OCI-LY1 (cell line): Measurements from ENCODE around the gene GRID2.

Experiments
- H2AFZ ChIP-seq: fragments of 200-600 bp; sonication (generic), shearing (Covaris generic); 2 replicates; pipeline ENCODE4 v1.6.0; 2014; ENCODE audit warnings: antibody characterized with exemption, mild to moderate bottlenecking, low read length
- H3F3A ChIP-seq: fragments of 200-600 bp; sonication (generic), shearing (Covaris generic); 2 replicates; pipeline ENCODE4 v1.6.0; 2014; ENCODE audit warnings: mild to moderate bottlenecking, antibody characterized with exemption, low read length, moderate library complexity; ENCODE audit not compliant: insufficient read depth
- H3K27ac ChIP-seq: fragments of 200-600 bp; sonication (generic); 2 replicates; pipeline ENCODE4 v1.5.1; 2014; ENCODE audit warnings: low read length, mixed run types, mild to moderate bottlenecking, low read depth; ENCODE audit not compliant: poor library complexity, severe bottlenecking
- H3K27me3 ChIP-seq: fragments of 200-600 bp; sonication (generic); 2 replicates; pipeline ENCODE4 v1.6.0; 2014; ENCODE audit warnings: antibody characterized with exemption, mild to moderate bottlenecking, low read length, moderate library complexity; ENCODE audit not compliant: insufficient read depth
- H3K36me3 ChIP-seq: fragments of 200-600 bp; sonication (generic); 2 replicates; pipeline ENCODE4 v1.6.1; 2014; ENCODE audit warnings: mild to moderate bottlenecking, antibody characterized with exemption, low read length, moderate library complexity, mixed read lengths; ENCODE audit not compliant: insufficient read depth
- H3K4me1 ChIP-seq: fragments of 200-600 bp; sonication (generic); 2 replicates; pipeline ENCODE4 v1.5.1; 2014; ENCODE audit warnings: mild to moderate bottlenecking, low read length, moderate library complexity; ENCODE audit not compliant: insufficient read depth, severe bottlenecking
- H3K4me2 ChIP-seq: fragments of 200-600 bp; sonication (generic), shearing (Covaris generic); 2 replicates; pipeline ENCODE4 v1.6.1; 2014; ENCODE audit warnings: low read length
- H3K4me3 ChIP-seq: fragments of 200-600 bp; sonication (generic); 2 replicates; pipeline ENCODE4 v1.5.1; 2014; ENCODE audit warnings: low read length, low read depth, mild to moderate bottlenecking, mixed read lengths; ENCODE audit not compliant: poor library complexity, severe bottlenecking
- H3K79me2 ChIP-seq: fragments of 200-600 bp; shearing (Covaris generic); 2 replicates; pipeline ENCODE4 v1.6.1; 2016; ENCODE audit warnings: mixed run types, low read length, mixed read lengths; ENCODE audit not compliant: insufficient read depth
- H3K9ac ChIP-seq: fragments of 200-600 bp; sonication (generic), shearing (Covaris generic); 2 replicates; pipeline ENCODE4 v1.6.1; 2014; ENCODE audit warnings: mild to moderate bottlenecking, low read length, mixed read lengths
- H3K9me2 ChIP-seq: fragments of 200-600 bp; sonication (generic), shearing (Covaris generic); 2 replicates; pipeline ENCODE4 v1.6.1; 2014; ENCODE audit warnings: low read depth, mild to moderate bottlenecking, low read length, mixed read lengths
- H3K9me3 ChIP-seq: fragments of 200-600 bp; shearing (Covaris generic); 2 replicates; pipeline ENCODE4 v1.6.1; 2014; ENCODE audit warnings: low read length, mixed read lengths
- H4K20me1 ChIP-seq: fragments of 200-600 bp; sonication (generic), shearing (Covaris generic); 2 replicates; pipeline ENCODE4 v1.6.0; 2016; ENCODE audit warnings: mild to moderate bottlenecking, low read length; ENCODE audit not compliant: insufficient read depth
- EZH2 ChIP-seq: fragments of 200-600 bp; sonication (generic), shearing (Covaris generic); IDR thresholded peaks from 2 replicates; pipeline ENCODE4 v1.8.0; 2017; ENCODE audit warnings: borderline replicate concordance, mixed run types, mild to moderate bottlenecking, antibody characterized with exemption, low read length, moderate library complexity, mixed read lengths
- TF ChIP-seq, protein P1 (sequence below): fragments of 200-600 bp; sonication (generic), shearing (Covaris generic); IDR thresholded peaks from 2 replicates; pipeline ENCODE4 v1.5.1; 2017; ENCODE audit warnings: mild to moderate bottlenecking, antibody characterized with exemption, low read length, moderate library complexity, mixed read lengths

The GRID2 gene

DNA sequence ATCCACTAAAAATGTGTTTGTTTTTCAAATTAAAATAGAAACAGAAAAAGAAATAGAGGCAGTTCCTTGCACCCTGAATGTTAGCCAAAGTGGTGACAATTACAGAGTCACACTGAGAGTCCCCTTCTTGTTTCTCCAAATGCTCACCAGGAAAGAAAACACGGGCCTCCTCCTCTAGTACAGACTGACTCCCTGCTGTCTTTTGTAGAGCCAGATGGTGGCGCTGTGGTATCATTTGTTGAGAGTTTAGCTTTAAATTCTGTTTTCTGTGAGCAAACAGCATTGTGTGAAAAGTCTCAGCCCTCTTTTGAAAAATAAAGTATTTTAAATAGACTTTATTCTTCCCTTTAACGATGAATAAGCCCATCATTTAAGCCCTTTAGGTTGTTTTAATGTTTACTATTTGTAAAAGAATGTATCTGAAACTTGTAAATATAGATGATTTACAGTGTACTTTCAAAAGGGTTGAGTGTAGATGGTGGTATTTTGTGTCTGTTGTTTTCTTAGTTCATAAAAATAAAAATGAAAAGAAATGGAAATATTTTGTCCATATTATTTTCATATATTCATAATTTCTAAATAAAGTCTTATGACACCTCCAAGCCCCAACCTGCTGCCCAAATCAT lies 1487.9 kb downstream of the GRID2 start:
- Histone ChIP-seq H3K4me1 (no peaks in the 10 kb centered on the region), H3K9ac (no peak overlapping the region), H3K36me3 (no peaks in the 10 kb centered on the region), H3K27ac (no peak overlapping the region), H2AFZ (no peak overlapping the region), H3K4me3 (no peak overlapping the region), H3K9me2 (no peaks in the 10 kb centered on the region), H3K79me2 (no peaks in the 10 kb centered on the region), H4K20me1 (no peaks in the 10 kb centered on the region), H3K4me2 (no peak overlapping the region), H3F3A (no peaks in the 10 kb centered on the region; the same call in 1 of the 2 replicates), H3K9me3 (no peaks in the 10 kb centered on the region), H3K27me3 (no peaks in the 10 kb centered on the region)
- TF ChIP-seq EZH2 = no peak
- TF ChIP-seq, protein P1, sequence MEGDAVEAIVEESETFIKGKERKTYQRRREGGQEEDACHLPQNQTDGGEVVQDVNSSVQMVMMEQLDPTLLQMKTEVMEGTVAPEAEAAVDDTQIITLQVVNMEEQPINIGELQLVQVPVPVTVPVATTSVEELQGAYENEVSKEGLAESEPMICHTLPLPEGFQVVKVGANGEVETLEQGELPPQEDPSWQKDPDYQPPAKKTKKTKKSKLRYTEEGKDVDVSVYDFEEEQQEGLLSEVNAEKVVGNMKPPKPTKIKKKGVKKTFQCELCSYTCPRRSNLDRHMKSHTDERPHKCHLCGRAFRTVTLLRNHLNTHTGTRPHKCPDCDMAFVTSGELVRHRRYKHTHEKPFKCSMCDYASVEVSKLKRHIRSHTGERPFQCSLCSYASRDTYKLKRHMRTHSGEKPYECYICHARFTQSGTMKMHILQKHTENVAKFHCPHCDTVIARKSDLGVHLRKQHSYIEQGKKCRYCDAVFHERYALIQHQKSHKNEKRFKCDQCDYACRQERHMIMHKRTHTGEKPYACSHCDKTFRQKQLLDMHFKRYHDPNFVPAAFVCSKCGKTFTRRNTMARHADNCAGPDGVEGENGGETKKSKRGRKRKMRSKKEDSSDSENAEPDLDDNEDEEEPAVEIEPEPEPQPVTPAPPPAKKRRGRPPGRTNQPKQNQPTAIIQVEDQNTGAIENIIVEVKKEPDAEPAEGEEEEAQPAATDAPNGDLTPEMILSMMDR = peak; percentile 91

DNA sequence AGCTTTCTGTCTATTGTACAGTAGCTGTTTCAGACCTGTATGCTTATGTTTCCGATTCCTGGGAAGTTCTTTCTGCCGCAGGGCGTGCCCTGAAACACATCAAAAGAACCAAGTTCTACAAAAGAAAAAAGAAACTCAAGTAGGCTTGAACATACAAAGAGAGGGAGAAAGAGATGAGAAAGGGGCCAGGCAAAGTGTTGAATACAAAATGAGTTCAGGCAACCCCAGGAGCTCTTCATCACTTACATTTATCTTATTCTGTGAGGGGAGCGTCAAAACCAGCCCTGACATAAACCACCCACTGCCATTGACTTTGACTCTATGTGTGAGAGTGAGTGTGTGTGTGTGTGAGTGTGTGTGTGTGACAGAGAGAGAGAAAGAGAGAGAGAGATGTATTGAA lies 1498.3 kb downstream of the GRID2 start:
- no peak for TF ChIP-seq EZH2
- TF ChIP-seq, protein P1 = no peak
- Histone ChIP-seq H3K9ac (no peak overlapping the region), H3K4me1 (no peaks in the 10 kb centered on the region), H3K4me2 (no peak overlapping the region), H3K9me2 (no peaks in the 10 kb centered on the region), H3K9me3 (no peaks in the 10 kb centered on the region), H3K79me2 (no peaks in the 10 kb centered on the region), H3K4me3 (no peak overlapping the region), H4K20me1 (no peaks in the 10 kb centered on the region), H3F3A (no peaks in the 10 kb centered on the region), H2AFZ (no peak overlapping the region), H3K36me3 (no peaks in the 10 kb centered on the region), H3K27me3 (no peaks in the 10 kb centered on the region; the same call in 1 of the 2 replicates), H3K27ac (no peak overlapping the region)

DNA sequence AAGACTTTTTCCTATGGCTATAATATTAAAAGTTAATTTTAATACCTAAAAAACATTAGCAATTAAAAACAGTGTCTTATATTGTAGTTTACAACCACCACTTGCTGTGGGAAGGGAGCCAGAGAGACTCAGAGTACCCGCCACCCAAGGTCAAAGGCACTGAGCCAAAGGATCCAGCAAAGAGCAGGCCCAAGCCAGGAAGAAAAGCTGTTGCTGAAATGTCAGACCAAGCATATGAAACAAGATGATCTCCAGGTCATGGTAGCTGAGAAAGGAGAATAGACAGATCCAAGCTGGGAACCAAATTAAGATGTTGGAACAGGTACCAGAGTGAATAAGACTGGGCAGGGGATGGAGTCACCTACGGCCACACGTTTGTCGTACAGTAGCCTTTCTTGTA lies 1506.0 kb downstream of the GRID2 start:
- TF ChIP-seq EZH2 = no peak
- TF ChIP-seq, protein P1 = no peak
- no peaks in the 10 kb centered on the region for H3K9me3 ChIP-seq

More for the DNA sequence above, 1506.0 kb downstream of the GRID2 start:
- no peaks in the 10 kb centered on the region for H3K79me2 ChIP-seq
- no peak overlapping the region for H3K9ac ChIP-seq
- no peaks in the 10 kb centered on the region for H3K9me2 ChIP-seq
- no peaks in the 10 kb centered on the region for H3F3A ChIP-seq
- H3K27ac ChIP-seq = no peak overlapping the region
- H2AFZ ChIP-seq = no peak overlapping the region
- H3K27me3 ChIP-seq = no peaks in the 10 kb centered on the region
- H3K36me3 ChIP-seq = no peaks in the 10 kb centered on the region
- no peaks in the 10 kb centered on the region for H3K4me1 ChIP-seq
- H4K20me1 ChIP-seq = no peaks in the 10 kb centered on the region
- no peak overlapping the region for H3K4me3 ChIP-seq
- H3K4me2 ChIP-seq = no peak overlapping the region
